Osteocyte (in vitro differentiated cells): ENCODE measurements around the gene S100A2. TPM values are rescaled to one million over a fixed set of nuclear protein-coding genes. Genes with fewer than 3 reads are reported as not detected.
"Not testable (repeated sequence)": the region's sequence is repeated elsewhere in the genome, so short reads cannot be mapped to it uniquely, and the experiment has no call there.

Experiments used
- DNase-seq: peaks from one replicate; pipeline ENCODE4 v3.0.0; 2021; ENCODE audit warnings: mixed read lengths; ENCODE audit not compliant: unreplicated experiment; ENCODE audit errors: extremely low spot score
- H3K27ac Mint-ChIP-seq: one replicate; pipeline ENCODE4 v1.8.0; 2021; ENCODE audit warnings: mild to moderate bottlenecking, mixed read lengths; ENCODE audit not compliant: unreplicated experiment
- H3K27me3 Mint-ChIP-seq: one replicate; pipeline ENCODE4 v1.8.0; 2021; ENCODE audit warnings: mixed read lengths; ENCODE audit not compliant: unreplicated experiment
- H3K36me3 Mint-ChIP-seq: one replicate; pipeline ENCODE4 v1.8.0; 2021; ENCODE audit warnings: mixed read lengths; ENCODE audit not compliant: unreplicated experiment
- H3K4me1 Mint-ChIP-seq: one replicate; pipeline ENCODE4 v1.8.0; 2021; ENCODE audit warnings: mixed read lengths; ENCODE audit not compliant: unreplicated experiment
- H3K4me3 Mint-ChIP-seq: one replicate; pipeline ENCODE4 v1.8.0; 2021; ENCODE audit warnings: mild to moderate bottlenecking, moderate library complexity, mixed read lengths; ENCODE audit not compliant: unreplicated experiment
- H3K9me3 Mint-ChIP-seq: one replicate; pipeline ENCODE4 v1.8.0; 2021; ENCODE audit warnings: mixed read lengths; ENCODE audit not compliant: unreplicated experiment
- total RNA-seq: library from RNA; stranded (reverse); gene quantifications from 2 replicates; pipeline ENCODE4 v1.2.1, GENCODE V29; 2021
- TF ChIP-seq, protein P1 (sequence below): fragments of 200-600 bp; sonication (generic); IDR thresholded peaks from 2 replicates; pipeline ENCODE4 v1.5.0; 2021; ENCODE audit warnings: antibody characterized with exemption, mild to moderate bottlenecking, moderate library complexity

Gene S100A2
- total RNA-seq, 1 donor from 2014 or later = 8.9 TPM

- Mint-ChIP-seq H3K27me3 (no peaks in the 10 kb centered on the region), H3K4me1 (peaks cover 34% of the 10 kb centered on the region), H3K4me3 (no peak overlapping the region), H3K9me3 (no peaks in the 10 kb centered on the region), H3K36me3 (no peaks in the 10 kb centered on the region), H3K27ac (peak overlapping the region; percentile 31)
- TF ChIP-seq, protein P1, sequence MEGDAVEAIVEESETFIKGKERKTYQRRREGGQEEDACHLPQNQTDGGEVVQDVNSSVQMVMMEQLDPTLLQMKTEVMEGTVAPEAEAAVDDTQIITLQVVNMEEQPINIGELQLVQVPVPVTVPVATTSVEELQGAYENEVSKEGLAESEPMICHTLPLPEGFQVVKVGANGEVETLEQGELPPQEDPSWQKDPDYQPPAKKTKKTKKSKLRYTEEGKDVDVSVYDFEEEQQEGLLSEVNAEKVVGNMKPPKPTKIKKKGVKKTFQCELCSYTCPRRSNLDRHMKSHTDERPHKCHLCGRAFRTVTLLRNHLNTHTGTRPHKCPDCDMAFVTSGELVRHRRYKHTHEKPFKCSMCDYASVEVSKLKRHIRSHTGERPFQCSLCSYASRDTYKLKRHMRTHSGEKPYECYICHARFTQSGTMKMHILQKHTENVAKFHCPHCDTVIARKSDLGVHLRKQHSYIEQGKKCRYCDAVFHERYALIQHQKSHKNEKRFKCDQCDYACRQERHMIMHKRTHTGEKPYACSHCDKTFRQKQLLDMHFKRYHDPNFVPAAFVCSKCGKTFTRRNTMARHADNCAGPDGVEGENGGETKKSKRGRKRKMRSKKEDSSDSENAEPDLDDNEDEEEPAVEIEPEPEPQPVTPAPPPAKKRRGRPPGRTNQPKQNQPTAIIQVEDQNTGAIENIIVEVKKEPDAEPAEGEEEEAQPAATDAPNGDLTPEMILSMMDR = no peak
- DNase-seq = no peak
These were observed 44.7 kb downstream of the S100A2 start for GRCh38 chr1:153520818-153521476.

GRCh38 chr1:153520137-153520691 is 45.4 kb downstream of the S100A2 start:
- H3K4me3 Mint-ChIP-seq = not testable (repeated sequence)

DNA sequence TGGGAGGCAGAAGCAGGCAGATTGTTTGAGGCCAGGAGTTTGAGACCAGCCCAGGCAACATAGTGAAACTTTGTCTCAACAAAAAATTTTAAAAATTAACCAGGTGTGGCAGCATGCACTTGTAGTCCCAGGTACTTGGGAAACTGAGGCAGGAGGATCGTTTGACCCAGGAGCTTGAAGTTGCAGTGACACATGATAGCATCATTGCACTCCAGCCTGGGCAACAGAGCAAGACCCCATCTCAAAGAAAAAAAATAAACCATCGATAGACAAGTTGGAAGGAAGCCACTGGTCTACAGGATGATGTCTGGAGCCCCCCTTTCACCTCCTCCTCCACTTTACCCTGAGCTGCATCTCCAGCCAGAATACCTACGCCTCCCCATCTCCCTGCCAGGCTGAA is 46.4 kb downstream of the S100A2 start:
- no peak overlapping the region for H3K27ac Mint-ChIP-seq
- DNase-seq = no peak
- TF ChIP-seq, protein P1 = no peak
- no peak overlapping the region for H3K4me3 Mint-ChIP-seq
- no peaks in the 10 kb centered on the region for H3K36me3 Mint-ChIP-seq
- no peaks in the 10 kb centered on the region for H3K27me3 Mint-ChIP-seq
- no peaks in the 10 kb centered on the region for H3K9me3 Mint-ChIP-seq
- H3K4me1 Mint-ChIP-seq = peaks cover 31% of the 10 kb centered on the region

More at GRCh38 chr1:153520137-153520691, 45.4 kb downstream of the S100A2 start:
- not testable (repeated sequence) for DNase-seq, H3K9me3 Mint-ChIP-seq, H3K27me3 Mint-ChIP-seq, H3K36me3 Mint-ChIP-seq, H3K27ac Mint-ChIP-seq
- H3K4me1 Mint-ChIP-seq = peaks cover 35% of the 10 kb centered on the region

DNA sequence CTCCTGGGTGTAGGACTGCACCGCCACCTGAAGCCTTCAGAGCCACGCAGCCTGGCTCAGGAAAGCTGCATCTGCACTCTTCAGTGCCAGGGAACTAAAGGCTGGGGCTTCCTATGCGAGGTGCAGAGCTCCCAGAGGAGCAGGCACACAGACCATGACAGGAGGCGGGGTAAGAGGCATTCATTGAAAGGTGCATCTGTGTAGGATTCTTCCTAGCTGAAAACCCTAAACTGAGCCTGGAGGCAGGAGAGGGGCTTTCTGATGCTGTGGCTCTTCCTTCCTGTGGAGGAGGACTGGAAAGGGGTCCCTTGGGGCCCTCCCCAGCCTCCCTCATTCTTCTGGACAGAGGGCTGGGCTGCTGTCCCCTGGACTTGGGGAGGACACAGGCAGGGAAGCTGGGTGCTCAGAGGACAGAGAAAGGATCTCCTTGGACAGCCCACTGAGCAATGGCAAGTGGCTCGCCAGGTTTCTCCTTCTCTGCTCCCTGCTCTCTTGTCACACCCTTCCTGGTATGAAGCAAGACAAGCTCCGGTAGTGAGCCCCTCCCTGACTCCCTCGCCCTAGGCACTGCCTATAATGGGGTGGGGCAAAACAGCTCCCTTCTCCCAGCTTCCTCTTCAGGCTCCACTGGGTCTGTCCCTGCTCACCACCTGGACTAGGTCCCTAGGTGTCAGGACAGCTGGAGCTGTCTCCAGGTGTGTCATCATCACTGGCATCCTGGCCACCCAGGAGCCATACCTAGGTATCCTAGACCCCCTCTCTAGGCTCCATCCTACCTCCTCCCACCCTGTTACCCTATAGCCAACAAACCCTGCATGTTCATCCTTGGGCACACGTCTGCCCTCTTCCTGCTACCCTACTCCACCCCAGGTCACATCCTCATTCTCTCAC is 49.9 kb downstream of the S100A2 start:
- TF ChIP-seq, protein P1 = no peak
- no peaks in the 10 kb centered on the region for H3K27me3 Mint-ChIP-seq
- no peak overlapping the region for H3K27ac Mint-ChIP-seq
- peaks cover 41% of the 10 kb centered on the region for H3K4me1 Mint-ChIP-seq
- no peaks in the 10 kb centered on the region for H3K36me3 Mint-ChIP-seq
- H3K9me3 Mint-ChIP-seq = no peaks in the 10 kb centered on the region
- H3K4me3 Mint-ChIP-seq = no peak overlapping the region
- DNase-seq = no peak

GRCh38 chr1:153513666-153514065 is 52.0 kb downstream of the S100A2 start:
- H3K9me3 Mint-ChIP-seq = no peaks in the 10 kb centered on the region
- TF ChIP-seq, protein P1 = no peak
- H3K4me1 Mint-ChIP-seq = peaks cover 36% of the 10 kb centered on the region
- no peaks in the 10 kb centered on the region for H3K27me3 Mint-ChIP-seq
- H3K4me3 Mint-ChIP-seq = no peak overlapping the region
- H3K36me3 Mint-ChIP-seq = no peaks in the 10 kb centered on the region
- DNase-seq = no peak
- no peak overlapping the region for H3K27ac Mint-ChIP-seq
